Stimulated activated CD4-positive, alpha-beta T cell treated with anti-CD3 and anti-CD28 coated beads, Interleukin-2, amount 100 ng/mL, for 4 hours (primary cell): Measurements from ENCODE around the gene CEP112.

Experiments used
- DNase-seq: peaks from one replicate; pipeline ENCODE4 v3.0.0-alpha.2; 2020; ENCODE audit warnings: low read depth

The CEP112 gene

DNA sequence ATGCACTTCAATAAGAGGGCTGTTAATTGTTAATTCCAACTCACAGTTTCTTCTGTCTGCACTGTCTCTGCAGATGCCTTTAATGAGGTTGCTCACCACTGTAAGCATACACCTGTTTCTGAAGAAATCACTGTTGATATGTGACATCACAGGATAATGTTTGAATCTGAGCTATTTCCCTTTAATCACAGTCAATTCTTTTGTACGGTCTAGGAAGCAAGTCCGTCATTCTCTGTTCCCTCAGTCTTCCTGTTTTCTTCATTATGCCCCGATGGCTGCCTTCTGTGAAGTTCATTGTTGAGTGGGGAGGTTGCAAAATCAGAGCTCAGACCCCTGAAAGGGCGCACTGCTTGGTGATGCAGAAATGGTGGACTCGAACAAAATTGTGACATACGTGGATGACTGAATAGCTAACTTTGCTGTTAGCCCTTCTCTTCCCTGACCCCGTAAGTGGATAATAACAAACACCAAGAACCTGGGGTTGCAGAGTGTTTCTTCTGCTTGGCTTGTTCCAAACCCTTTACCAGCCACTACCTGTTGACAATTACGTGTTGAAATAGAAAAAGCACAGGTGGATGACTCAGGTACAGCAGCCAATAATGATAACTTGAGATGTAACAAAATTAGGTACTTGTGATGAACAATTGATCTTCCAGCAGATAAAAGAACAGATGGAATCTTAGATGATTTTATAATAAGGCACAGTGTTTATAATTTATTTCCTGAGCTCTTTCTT lies 558.6 kb downstream of the CEP112 start:
- DNase-seq: no peak

DNA sequence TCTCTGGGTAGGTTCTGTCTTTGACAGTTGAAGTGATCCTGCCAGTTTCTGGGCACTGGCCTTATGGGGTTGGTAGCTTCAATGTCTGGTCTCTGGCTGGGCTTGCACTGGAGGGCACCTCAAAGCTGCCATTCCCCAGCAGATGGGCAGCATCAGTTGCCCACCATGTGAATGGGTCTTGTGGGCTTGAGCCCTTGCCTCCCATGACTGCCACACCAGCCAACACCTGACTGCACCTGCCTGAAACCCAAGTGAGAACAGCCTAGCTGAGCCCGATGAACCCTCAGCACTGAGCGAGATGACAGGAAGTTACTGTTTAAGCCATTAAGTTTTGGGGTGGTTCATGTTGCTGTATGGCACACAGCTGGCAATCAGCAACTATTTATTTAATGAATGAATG lies 561.4 kb downstream of the CEP112 start:
- DNase-seq: no peak

DNA sequence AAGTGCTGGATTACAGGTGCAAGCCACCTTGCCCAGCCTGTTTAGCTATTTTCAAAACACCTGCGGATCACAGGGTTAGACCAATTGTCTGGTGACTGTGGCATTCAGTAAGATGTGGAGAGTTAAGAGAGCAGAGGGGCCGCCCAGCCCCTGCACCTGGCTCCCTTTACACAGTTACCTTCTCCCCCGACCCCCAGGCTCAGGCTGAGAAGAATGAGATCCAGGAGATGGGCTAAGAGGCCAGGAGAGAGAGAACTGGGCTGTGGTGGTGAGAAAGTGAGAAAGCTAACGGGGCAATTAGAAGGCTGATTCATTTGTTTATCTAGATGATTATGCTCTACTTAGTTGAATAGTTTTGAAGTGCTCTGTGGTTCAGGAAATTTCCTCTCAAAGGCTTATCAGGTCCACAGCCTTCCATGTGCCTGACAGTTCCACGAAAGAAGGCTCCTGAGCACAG lies 562.7 kb downstream of the CEP112 start:
- no peak for DNase-seq

DNA sequence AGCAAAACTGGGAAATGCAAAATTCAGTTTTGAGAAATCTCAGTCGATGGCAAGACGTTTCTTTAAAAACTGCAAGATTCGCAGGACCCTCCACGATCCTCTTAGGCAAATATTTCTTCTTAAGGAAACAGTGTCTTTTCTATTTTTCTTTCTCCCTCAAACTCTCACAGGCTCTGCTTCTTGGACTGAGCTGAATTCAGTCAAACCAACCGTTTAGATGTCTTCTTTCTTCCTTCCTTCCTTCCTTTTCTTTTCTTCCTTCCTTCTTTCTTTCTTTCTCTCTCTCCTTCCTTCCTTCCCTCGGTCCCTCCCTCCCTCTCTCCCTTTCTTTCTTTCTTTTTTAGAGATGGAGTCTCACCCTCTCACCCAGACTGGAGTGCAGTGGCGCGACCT lies 563.3 kb downstream of the CEP112 start:
- no peak for DNase-seq

DNA sequence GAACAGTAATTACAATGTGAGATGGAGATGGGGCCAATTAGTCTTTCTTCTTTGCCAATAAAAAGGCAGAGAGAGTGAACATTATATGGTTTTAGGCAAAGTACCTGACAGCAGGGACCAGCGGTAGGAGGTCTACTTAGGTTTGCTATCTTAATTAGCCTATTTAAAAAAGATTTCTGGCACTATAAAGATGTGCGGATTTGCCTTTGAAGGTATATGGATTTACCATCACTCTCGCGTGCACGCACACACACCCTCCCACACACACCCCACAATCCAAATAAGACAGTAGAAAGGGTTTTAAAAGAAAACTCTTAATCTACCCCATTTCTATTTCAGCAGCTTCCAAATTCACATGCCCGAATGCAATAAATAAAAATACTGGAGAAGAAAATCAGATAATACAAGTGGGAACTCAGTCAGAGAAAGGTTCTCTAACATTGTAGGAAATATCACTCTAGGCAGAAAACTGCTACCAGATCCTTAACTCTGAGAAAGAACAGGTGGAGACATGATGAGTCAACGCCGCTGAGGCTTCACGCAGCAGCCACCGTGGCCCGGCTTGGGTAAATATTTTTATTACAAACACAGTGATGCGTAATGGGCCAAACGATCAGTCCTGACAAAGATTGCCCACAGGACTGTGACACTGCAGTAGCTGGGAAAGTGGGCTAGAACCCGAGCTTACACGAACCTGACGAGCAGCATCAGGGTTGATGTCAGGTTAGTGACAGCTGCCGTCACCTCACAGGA lies 563.9 kb downstream of the CEP112 start:
- DNase-seq: no peak

DNA sequence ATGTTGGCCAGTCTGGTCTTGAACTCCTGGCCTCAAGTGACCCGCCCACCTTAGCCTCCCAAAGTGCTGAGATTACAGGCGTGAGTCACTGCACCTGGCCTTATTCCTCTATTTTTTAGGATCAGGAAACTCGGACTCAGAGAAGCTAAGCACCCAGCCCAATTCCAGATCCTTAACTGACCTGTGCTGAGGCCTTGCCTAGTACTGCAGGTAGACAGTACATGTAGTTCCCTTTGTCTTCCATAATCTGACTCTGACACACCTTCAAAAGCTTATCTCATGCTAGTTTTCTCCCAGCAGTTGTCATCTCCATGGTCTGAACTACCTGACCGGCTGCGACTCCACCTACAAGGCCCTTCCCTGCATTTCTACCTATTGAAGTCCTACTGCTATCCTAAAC lies 564.8 kb downstream of the CEP112 start:
- DNase-seq: no peak

DNA sequence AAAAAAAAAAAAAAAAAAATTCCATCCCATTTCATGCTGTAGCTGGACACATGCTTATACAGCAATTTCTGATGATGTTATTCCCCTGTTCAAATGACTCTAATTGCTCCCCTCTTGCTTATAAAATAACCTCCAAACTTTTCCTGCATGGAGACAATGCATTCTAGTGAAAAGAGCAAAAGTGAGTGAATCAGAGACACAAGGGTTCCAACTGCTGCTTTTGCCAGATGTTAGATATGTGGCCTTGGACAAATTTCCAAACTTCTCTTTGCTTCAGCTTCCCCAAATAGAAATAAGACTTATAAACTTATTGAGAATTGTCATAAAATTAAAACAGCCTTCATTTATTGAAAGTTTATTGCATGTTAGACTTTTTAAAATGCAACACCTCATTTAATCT lies 565.5 kb downstream of the CEP112 start:
- DNase-seq: no peak

DNA sequence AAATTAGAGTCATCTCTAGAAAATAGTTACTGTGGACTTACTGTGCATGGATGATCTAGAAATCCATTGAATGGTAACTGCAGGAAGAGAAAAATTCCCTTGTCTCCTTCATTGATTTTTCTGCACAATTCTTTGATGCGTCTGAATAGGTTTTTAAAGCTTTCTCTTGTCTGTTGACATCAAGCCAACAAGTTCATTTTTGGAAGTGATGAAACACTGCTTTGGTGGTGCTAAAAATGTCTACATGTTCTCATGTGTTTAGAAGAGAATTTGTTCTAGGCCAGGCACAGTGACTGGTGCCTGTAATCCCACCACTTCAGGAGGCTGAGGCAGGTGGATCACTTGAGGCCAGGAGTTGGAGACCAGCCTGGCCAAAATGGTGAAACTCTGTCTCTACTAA lies 573.4 kb downstream of the CEP112 start:
- DNase-seq: no peak

DNA sequence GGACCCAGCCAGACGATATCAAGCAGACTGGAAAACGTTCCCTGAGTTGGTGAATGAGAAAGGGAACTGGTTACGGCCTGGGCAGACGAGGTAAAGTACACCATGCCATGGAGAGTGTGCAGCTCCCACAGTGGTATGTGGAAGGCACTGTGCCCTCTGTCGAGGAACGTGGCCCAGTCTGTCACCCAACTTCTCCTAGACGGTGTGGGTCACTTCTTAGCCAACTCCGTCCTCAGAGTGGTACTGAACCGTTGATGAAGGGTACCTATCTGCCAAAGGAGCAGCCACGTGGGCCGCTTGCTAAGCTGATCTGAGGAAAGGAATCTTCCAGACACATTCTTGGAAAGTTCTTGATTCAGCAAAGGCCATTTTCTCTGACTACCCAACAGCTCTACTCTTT lies 574.4 kb downstream of the CEP112 start:
- DNase-seq: no peak

DNA sequence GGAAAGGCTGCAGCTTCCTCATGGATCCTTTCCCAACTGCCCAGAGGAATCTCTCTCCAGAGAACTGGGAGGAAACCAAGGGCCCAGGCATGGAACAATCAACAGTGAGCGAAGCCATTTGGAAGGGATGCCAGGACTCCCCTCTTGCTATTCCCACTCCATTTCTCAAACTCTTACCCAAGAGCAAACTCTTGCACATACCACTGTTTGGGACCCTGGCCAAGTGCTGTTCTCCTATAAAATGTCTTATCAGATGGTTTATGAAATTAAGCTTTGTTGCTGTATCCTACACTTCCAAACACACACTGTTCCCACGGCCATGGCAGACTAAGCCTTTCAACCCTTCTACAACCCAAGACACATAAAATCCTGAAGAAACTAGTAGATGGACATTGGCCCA lies 582.2 kb downstream of the CEP112 start:
- no peak for DNase-seq

DNA sequence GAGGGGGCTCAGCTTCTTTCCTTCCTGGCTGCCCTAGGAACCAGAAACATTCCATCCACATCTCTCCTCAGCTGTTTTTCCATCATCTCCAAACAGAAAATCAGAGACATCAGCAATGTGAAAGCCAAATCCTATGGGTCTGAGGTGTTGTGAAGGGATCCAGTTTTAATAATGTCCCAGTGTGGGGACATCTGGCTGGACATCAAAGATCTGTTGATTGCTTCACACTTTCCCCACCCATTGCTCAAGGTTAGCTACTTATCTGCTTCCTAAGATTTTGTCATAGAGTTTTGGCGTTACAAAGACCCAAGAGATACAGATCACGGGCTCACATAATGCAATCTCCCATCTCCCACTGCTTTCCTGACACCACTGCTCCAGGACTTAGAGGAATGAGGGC lies 582.6 kb downstream of the CEP112 start:
- DNase-seq: no peak

DNA sequence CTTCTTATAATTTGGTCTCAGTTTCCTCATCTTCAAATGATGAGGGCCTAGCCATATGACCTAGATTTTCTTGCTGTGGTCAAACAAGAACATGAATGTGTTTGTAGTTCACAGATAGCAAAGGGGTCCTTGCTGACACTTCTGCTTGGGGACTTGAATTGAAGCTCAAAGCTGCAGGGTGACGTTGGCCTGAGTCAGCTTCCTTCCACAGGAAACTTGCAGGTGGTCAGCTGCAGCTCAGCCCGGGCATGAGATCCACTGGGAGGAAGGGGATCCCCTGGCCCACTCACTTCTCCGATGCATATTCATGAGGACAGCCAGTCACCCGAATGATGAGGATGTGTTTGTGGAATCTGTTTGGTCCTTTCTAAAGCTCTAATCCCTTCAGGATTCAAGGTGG lies 587.9 kb downstream of the CEP112 start:
- no peak for DNase-seq

DNA sequence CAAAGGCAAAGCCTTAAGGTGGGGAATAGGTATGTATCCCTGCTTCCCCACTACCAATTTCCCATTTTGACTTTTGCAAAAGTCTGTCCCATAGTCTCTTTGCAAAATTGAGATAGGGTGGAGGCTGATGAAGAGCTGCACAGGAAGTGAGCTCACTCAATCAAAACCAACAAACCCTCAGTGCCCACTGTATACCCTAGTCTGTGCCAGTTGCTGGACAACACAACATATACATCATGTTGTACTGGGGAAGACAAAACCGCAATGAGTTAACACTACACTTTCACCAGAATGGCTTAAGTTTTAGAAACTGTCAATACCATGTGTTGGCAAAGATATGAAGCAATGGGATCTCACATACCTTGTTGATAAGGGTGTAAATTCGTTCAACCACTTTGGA lies 590.1 kb downstream of the CEP112 start:
- no peak for DNase-seq

DNA sequence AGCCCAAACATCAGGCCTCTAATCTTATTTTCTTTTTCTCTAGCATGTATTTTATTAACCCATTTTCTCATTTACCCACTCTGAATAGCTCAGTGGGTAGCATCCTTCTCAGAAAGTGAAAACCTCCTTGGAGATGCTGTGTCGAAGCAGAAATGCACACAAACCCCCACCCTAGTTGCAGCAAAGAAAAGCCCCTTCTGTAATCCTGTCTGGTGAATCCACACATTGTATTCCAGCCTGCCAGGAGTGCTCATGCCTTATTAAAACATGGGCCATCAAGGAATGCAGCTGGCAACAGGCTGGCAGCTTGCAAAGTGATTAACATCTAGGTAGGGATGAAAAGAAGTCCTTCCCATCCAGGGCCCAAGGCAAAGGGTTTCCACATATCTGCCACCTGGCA lies 590.8 kb downstream of the CEP112 start:
- DNase-seq: no peak

DNA sequence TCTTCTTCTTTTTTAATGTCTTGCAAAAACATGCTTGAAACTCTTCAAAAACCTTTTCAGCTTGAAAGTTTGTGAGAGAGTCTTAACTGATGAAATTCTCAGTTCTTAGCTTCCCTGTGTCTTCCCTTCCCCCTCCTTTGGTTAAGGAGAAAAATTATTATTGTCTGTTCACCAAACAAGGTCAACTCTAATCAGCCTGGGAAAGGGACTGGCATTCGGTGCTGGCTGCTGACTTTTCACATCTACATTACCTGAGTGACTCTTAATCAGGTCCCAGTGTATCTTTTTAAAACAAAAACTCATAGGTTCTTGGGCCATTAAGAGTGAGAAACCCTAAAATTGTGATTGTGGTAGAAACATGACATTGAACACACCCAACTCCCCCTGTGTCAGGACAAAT lies 591.4 kb downstream of the CEP112 start:
- DNase-seq: no peak

DNA sequence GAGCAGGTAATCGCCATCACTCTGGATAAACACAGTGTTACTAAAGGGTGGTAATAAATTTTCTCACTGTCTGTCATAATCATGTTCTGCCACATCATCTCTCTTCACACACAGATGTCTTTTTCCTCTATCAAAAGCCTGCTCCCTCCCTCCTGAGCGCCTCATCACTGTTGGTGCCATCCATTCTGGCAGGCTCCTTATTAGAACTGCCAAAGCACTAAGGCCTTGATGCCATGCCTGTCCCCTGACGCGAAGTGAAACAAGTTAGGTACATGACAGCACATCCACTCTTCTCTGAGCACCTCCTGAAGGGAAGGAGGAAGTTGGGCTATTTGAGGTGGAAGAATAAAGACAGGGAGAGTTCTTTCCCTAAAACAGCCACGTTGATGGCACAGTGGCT lies 592.3 kb downstream of the CEP112 start:
- DNase-seq: no peak

DNA sequence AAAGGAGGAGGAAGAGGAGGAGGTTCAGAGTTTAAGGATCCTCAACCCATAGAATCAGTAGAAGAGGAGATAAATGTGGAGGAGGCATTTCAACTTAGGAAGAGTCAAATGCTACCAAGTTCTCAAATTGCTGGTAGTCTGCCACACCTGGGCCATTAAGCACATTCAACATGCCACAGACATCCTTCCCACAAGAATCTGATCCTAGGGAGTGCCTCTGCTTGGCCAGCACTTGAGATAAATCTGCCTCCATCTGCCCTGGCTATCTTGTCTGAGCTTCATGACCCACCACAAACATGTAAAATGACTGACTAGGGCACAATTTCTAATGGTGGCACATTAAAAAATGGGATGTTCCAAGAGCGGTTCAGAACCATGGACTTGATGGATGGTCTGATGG lies 593.2 kb downstream of the CEP112 start:
- no peak for DNase-seq

DNA sequence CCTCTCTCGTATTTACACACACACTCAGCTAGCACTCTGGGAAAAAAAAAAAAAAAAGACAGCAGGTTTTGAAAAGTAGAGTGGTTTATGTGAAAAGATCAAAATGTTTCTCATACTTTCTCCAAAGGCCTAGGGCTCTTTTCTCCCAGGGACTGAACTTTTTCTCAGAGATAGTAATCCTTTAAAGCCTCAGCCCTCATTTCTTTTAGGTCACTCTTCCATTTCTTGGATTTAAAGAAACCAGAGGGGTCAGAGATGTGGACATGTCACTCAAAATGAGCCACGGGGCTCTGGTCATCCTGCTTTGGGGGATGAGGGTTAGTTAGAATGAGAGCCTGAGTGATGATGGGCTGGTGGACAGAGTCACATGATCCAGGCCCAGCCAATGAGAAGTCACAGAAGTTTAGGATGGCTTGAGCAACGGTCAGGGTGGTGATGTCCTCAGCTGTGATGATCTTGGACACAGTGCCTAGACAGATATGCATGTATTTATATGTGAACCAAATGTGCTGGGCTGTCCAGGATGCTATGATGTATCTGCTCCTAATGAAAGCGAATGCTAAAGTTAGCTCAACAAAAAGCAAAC lies 596.8 kb downstream of the CEP112 start:
- DNase-seq: no peak

DNA sequence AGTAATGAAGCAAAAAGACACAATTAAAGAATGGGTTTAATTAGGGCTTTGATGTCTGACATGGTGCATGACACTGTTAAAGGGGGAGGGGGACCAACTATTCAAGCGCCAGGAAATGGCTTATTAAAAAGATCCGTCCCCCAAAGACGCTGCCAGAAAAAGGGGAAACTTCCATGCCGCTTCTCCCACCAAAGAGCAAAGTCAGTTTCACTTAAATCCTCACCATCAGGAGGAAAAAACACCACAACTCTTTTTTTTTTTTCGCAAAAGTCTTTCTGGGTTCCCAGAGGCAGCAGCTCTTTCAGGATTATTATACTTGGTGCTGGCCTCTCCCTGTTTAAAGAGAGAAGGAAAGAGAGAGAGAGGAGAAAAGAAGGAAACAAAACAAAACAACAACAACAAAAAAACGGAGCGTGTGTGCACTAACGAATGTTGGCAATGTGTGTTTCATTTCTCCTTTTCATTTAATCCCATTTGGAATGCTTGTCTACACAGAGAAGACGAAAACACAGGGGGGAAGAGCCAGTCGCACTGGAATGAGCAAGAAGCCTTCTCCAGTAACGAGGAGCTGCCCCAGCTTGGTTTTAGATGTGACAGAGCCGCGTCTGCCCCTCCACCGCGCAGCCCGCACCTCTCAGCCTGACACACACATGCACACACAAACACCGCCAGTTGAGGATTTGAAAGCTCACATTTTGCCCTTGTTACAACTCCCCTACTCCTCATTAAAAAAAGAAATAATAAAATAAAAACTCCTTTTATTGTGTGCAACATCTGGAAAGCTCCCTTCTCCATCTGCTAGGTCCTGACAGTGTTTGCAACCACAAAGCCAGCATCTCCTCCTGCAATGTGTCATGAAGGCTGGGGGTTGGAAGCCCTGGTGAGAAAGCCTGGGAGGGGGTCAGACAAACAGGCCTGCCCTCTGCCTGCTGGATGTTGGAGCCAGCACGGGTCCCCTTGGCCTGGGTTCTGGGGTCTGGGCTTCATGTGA lies 597.8 kb downstream of the CEP112 start:
- DNase-seq: no peak

DNA sequence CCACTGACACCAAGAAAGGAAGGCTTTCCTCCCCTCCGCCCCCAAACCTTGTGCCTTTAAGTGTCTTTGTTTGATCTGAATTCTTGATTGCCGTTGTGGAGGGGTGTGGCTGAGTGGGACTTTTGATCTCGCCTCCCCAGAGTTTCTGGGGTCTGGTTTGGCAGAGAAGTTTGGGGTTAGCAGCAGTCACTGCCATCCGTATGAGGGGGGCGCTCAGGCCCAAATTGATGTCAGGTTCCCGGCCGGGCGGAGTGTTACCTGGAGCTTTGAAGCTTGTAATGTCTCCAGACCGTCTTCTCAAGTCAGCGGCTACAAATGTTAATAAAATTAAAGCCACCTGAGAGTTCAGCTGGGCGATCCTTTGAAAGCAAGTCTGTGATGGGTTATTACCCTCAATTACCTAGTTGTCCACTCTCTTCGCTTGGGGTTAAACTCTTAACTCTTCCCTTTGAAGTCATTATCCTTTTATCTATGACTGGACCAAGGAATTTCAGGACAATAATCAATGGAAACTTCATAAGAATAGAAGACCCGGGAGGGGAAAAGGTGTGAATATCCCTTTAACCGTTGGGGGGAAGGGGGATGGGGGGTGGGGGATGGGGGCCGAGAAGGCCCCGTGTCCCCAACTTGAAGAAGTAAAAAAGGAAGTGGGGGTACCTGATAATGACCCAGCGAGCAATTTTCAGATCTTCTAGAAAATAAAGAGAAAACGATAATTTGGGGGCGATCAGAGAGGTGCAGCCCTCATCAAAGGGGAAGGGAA lies 598.7 kb downstream of the CEP112 start:
- no peak for DNase-seq
